GM18519 (cell line): ENCODE measurements around the gene FGFBP1.
"Not testable (repeated sequence)": the region's sequence is repeated elsewhere in the genome, so short reads cannot be mapped to it uniquely, and the experiment has no call there.

ENCODE experiments used
- ATAC-seq: cut with Tn5 transposase; IDR thresholded peaks from one replicate; pipeline ENCODE4 v1.9.1; 2021; ENCODE audit warnings: mild to moderate bottlenecking, moderate library complexity; ENCODE audit not compliant: unreplicated experiment, low FRiP score

FGFBP1 gene

DNA sequence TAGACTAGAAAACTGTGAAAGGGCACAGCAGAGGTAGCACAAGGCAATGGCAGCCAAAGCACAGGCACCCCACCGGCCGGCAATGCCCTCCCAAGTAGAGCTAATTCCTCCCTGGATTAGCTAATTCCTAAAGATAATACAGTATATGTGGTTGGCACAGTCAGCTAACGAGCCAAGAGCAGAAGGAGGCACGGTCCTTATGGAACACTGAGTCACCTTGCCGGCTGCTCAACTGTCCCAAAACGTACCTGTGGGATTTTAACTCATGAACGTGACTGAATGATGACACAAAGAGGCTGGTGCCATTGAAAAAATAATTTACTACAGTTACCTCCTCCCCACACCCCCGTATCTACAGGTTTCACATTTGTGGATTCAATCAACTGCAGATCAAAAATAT lies 9.1 kb upstream of the FGFBP1 start:
- ATAC-seq: no peak

DNA sequence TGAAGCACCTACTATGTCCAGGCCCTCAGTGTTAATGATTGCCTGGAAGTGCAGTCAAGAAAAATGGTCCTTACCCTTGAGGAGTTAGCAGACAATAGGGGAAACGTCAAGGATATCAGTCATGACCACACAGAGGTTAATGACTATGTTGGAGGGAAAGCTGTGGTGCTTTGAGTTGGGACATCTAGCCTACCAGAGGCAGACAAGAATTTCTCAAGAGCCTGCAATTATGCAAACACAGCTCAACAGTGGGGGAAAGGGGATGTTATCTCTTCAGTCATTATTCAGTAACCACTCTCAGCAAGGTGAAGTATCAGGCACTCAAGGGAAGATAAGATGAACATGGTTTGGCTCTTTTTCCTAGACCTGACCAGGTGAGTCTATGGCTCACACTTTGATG lies 7.0 kb upstream of the FGFBP1 start:
- no peak for ATAC-seq

DNA sequence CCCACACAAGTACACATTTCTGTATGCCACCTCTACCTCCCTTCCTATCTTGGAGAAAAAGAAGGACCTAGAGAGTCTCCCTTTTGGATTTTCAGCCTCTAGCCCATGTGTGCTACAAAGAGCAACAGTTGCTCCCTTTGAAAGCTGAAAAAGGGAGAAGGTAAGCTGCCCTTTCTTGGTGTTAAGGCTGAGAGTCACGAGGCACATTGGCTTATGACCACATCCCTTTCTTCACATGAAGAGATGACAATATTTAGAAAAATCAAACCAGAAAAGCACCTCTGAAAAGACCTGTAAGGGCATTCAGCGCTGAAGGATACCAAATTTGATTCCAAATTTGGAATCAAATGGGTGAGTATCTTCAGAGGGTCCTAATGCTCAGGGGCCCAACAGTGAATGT lies 6.4 kb upstream of the FGFBP1 start:
- no peak for ATAC-seq

DNA sequence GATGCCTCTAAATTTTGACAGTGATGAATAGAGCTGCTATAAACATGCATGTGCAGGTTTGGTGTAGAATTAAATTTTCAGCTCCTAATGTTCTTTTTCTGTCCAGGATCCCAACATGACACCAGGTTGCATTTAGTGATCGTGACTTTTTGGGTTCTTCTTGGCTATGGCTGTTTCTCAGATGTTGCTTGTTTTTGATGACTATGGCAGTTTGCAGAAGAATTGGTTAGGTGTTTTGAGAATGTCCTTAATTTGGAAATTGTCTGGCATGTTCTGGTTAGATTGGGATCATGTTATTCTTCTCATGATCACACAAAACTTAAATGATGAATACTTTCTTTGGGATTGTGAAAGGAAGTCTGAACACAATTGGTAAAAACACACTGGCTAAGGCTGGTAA lies 3.7 kb upstream of the FGFBP1 start:
- ATAC-seq: no peak

DNA sequence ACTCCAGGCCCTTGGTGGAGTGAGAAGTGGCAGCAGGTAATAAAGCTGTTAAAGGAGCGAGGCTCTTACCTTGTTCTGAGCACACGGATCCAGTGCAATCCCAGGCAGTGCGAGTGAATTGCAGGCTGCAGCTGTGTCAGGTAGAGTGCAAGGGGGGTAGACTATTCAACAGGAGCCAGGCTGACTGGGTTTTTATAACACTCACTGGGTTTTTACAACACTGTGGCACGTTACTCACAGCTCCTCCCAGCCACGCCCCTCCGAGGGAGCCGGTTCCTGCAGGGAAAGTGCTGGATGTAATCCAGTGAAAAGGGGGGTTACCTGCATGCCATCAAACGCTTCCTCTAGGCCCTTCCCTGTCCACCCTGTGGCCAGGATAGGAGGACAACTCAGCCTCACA lies 358 bp downstream of the FGFBP1 start:
- no peak for ATAC-seq

DNA sequence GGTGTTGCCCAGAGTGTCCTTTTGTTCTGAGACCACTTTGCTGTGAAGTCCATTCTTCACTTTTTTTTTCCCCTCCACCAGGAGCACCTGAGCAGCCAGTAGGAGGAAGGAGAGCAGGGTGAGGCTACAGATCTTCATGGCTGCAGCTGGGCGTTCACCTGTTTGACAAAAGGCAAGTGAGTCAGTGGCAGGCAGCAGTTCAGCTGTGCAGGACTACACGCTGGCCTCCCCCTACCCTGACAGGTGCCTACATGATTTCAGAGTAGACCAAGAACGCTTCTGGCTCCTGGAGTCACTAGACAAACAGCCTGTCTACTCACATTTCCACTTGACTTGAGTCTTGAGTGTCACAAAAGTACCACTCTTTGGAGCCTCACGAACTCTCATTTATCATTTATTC lies 2.0 kb downstream of the FGFBP1 start:
- no peak for ATAC-seq

DNA sequence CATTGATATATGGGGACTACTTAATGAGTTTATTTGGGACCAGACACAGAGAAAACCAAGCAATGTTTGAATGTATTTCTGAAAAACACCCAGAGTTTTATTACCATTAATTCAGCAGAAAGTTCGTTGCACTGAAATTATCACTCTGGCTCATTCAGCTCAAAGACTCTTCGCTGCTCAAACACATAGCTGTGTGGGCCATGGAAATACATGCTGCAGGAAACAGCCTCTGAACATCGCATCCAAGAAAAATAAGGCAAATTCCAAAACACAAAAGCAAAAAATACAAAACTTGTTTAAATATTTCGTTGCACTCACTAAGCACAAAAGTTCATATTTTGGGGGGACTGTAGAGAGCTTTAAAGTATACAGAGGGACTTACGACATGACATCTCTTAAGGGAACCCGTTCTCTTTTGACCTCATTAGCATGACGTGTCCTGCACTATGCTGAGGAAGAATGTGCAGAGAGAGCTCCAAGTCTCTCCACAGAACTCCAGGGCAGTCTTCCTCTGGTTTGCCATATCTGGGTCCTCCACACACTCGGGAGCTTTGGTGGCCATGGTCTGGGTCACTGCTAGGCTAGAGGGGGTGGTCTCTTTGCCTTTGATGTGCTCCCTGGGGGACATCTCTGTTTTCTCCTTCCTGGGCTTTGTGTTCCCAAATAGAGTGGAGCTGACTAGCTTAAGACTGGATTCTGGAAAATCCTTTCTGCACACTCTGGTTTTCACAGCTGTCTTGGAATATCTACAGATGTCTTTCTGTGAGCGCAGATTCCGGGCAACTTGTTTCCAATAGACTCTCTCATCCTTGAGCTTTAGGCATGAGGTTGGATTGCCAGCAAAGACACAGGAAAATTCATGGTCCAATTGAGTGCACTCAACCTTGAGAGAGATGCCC lies 2.8 kb downstream of the FGFBP1 start:
- no peak for ATAC-seq

DNA sequence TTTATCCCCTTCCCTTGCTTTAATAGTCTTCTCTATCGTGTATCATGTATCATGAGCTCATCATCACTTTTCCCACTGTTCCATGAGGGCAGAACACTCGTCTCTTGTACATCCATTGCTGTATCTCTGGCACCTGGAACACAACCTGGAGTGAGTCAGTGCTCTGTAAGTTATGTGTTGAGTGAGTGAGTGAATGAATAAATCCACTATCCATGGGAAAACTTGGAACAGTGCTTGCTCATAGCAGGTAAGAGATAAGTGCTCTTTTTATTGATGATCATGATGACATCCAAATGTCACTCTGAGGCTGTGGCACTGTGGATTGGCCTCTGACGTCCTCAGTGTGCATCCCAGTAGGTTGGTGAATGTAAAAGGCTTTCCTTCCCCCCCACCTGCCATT lies 4.3 kb downstream of the FGFBP1 start:
- ATAC-seq: no peak

DNA sequence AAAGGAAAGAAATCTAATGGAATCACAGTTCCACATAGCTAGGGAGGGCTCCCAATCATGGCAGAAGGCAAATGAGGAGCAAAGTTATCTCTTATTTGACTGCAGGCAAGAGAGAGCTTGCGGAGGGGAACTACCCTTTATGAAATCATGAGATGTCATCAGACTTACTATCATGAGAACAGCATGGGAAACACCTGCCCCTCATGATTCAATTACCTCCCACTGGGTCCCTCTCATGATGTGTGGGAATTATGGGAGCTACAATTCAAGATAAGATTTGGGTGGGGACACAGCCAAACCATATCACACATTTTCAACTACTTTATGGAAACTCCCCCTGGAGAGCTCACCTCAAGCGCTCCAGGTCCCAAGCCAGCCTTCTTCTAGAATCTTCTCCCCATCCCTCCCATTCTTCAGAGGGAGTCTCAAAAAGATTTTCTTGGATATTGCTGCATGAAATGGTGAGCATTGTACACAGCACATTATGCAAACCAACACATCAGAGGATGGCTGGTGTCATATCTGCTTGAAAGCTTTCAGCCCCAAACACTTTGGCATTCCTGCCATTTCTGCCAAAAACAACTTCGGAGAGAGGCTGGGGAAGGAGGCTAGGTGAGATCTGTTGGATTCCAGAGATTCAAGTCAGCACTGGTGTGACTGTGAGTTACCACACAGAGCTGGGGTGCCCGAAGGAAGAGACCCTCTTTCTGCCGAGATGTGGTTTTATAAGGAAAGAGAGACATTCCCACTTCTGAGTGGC lies 6.9 kb downstream of the FGFBP1 start:
- no peak for ATAC-seq

DNA sequence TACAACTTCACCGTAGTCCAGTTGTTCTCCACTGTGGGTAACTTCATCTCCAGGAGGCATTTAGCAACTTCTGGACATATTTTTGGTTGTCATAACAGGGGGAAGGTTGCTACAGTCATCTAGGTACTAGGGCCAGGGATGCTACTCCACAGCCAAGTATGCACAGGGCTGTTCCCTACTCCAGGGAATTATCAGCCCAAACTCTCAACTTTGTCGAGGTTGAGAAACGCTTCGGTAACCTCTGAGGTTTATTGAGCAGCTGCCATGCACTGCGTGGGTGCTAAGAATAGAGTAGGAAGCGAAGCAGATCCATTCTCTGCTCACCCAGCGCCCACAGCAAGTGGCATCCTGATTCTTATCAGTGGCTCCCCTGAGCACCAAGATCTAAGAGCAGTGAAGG lies 8.2 kb downstream of the FGFBP1 start:
- ATAC-seq: no peak

DNA sequence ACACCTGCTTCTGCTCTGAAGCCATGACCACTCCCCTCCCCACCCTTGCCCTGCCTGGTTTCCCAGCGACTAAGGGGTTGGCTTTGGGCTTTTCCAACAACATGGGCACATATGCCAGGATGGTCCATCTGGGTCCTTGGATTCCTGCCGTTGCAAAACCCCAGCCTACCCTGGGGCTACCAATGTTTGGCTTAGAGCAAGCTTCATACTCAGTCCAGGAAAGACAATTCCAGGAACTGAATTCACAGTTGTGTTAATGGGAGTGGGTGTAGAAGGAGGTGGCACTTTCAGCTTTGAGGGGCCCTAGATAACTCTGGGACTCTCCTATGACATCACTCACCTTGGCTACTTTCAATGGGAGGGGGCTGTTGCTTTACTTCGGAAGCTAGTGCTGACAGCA lies 9.0 kb downstream of the FGFBP1 start:
- no peak for ATAC-seq

DNA sequence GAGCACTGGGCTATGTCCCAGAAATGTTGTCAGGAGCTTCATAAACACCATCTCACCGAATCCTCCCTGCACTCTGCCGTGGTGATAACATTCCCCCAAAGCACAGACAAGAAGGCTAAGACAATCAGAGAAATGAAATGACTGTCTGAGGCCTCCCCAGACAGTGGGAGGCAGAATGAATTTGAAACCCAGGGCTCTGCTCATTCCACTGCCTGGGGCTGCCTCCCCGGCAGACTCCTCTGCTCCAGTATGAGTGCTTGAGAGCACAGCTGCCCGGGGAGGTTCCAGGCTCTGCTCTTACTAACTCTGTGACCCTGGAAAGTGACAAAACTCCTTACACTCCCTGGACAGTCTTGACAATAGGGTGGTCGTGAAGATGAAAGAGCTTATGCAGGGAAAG lies 9.7 kb downstream of the FGFBP1 start:
- ATAC-seq: no peak

DNA sequence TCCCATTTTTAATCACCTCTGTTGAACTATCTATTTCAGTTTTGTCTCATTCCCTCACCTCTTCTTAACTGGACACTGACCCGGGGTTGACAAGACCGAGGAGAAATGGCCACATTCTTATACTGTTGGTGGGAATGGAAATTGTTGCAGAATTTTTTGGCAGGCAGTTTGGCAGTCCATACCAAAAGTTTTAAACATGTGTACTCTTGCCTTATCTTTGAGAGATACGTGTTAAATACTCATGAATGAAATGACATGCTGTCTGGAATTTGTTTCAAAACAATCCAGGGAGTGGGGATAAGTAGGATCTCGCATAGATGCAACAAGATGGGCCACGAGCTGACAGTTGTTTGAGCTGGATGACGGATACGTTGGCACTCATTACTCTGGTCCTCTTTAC lies 12.1 kb downstream of the FGFBP1 start:
- ATAC-seq: no peak

DNA sequence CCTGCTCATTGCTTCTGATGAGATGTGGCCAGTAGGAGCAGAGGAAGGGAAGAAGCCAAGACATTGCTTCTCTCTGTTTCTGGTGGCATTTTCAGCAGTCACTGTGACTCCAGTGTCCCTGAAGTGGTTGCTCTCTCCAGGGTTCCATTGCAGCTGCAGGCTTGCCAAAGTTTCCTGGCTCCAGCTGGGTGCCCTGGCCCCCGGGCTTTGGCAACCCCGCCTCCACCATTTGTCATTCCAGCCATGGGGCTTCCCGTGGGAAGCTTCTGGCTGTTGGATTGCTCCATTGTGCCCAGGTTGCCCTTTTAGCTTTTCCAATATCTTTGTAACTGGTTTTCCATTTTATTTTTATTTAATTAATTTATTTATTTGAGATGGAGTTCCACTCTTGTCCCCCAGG lies 12.7 kb downstream of the FGFBP1 start:
- no peak for ATAC-seq

DNA sequence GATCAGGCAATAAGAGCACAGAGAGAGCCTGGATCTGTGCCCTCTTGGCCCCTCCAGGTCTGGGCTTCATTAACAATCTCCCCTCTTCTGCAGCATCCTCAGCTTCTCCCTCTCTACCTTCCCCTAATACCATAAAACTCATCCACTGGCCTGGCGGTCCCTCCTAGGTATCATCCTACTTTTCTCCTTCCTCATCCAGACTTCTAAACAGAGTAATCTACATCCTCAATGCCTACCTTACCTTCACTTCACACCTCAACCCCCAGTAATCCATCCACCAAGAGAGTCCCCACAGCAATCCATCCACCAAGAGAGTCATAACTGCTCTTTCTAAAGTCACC lies 17.0 kb downstream of the FGFBP1 start:
- no peak for ATAC-seq

DNA sequence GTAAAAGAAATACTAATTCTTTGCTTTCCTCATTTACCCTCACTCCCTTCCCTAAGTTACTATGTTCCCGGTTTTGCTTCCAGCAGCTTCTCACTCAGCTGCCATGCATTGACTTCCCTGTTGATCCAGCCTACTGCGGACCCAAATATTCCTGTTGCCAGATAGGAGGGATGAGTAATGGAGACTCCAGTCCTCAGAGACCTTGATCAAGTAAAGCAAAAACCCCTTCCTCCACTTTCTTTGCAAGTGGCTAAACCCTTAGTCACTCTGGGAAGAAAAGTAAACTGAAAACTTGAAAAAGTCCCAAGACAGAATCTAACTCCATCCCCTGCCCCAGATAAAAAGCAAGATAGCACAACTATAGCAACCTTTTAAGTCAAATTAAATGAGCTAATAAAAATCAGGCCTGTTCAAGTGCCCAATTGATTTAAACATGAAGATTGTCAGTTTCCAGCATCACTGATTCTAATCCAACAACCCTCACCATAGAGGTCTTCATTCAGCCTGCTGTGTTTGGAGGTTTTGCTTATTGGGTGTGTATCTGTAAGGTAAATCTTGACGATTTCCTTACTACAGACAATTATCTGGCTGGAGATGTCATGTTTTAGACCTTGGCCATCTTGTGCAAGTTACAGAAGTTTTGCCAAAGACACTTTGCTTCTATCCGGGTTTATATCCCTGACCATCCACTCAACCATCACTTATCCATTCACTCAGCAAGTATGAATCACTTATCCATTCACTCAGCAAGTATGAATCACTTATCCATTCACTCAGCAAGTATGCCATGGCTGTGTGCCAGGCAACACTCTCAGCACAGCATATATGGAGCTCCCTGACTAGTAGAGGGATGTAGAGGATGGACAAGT lies 17.6 kb downstream of the FGFBP1 start:
- no peak for ATAC-seq

DNA sequence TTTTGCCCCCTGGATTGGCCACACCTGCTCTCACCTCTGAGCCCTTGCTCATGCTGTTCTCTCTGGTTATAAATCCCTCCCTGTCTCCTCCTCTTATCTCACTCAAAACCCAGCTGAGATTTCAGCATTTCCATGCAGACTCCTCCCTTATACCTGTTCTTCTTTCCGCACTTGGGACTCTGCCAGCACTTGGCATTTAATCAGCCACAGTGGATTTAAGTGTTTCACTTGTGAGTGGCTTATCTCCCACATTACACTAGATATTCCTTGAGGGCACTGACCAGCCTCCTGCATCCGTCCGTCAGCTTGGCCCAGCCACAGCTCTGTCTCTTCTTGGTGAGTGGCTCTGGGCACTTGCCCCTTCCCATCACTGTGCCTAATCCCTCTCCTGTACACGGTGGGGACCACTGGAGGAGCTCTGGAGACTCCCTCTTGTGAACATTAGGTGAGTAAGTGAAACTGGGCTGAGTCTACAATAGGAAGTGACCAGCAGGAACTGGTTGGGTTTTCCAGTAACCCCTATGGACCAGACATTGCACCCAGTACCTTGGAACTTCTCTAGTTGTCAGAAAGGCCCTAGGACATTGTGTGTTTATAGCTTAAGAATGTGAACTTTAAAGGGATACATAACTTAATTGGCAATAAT lies 19.9 kb downstream of the FGFBP1 start:
- ATAC-seq: no peak

DNA sequence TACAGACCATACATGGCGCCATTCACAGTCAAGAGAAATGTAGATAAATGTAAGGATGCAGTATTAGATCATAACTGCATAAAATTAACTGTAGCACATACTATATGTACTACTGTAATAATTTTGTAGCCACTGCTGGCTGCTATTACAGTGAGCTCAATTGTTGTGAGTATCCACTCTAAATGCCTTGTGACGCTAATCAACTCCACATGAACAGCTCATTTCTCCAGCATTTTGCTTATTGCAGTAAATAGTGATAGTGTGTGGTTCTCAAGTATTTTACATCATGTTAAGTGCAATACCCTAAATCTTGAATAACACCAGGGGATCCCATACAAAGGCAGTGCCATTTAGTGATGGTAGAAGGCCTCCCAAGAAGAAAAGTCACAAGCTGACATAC lies 21.2 kb downstream of the FGFBP1 start:
- ATAC-seq: no peak

DNA sequence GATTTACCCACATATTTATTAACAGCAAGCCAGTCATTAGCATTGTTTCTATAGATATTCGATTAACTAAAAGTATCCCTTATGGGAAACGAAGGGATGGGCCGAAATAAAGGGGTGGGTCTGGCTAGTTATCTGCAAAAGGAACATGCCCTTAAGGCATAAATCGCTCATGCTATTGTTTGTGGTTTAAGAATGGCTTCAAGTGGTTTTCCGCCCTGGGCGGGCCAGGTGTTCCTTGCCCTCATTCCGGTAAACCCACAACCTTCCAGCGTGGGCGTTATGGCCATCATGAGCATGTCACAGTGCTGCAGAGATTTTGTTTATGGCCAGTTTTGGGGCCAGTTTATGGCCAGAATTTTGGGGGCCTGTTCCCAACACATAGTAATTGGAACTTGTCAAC lies 22.2 kb downstream of the FGFBP1 start:
- not testable (repeated sequence) for ATAC-seq

DNA sequence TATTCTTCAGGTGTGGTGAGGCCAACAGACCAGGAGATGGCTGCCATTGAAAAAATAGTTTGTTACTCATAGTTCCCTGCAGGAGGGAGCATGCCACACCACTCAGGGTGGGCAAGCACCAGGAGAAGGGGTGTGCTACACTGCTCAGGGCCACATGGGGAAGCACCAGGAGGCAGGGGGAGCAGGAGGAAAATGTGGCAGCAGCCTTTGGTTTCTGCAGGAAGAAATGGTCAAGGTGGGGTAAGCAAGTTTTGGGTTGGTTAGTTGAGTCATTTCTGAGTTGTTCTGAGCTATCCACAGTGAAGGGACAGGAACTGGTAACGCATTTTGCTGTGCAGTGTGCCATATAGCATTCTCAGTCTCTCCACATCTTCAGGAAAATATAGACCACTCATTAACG lies 23.8 kb downstream of the FGFBP1 start:
- no peak for ATAC-seq

DNA sequence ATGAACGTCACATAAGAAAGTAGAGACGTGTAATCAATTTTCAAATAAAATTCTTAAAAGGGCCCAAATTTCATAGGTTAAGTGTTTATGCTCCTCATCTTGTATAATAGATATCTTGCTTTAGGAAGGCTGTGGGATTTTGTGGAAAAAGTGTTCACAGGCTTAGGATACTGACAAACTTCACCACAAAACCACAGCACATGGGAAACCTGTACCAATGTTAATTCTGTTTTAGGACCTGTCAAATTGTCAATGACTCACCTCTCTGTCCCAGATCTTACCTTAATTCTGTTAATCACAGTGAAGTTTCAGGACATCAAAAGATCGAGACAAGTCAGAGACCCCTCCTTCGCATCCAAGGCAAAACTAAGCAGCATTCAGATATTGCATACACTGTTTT lies 24.2 kb downstream of the FGFBP1 start:
- no peak for ATAC-seq
